Panc1 (cell line): ENCODE measurements around the gene CTDP1. TPM values are rescaled to one million over a fixed set of nuclear protein-coding genes. Genes with fewer than 3 reads are reported as not detected.

Experiments
- ATAC-seq: fragments of 200-7000 bp; cut with Tn5 transposase; 2 replicates; pipeline ENCODE4 v1.9.1; 2020; ENCODE audit warnings: mild to moderate bottlenecking, moderate library complexity
- BruUV-seq: library from RNA; stranded (reverse); fragments of 400-500 nt; replicated peaks from 2 replicates; lab custom pipeline; 2021; lab: Mats Ljungman, UMichigan
- CTCF ChIA-PET: fragments of 300-600 bp; sonication (Branson Sonifier 250); formaldehyde crosslinking; loops from one replicate; lab custom pipeline; 2022; ENCODE audit warnings: antibody characterized with exemption; lab: Charles Lee
- POLR2A ChIA-PET: fragments of 300-600 bp; sonication (Branson Sonifier 250); formaldehyde crosslinking; loops from one replicate; lab custom pipeline; 2022; ENCODE audit warnings: antibody characterized with exemption; lab: Charles Lee
- DNase-seq: peaks from one replicate; pipeline ENCODE4 v3.0.0-alpha.2; 2010; ENCODE audit warnings: low read depth, low spot score
- H3K27ac ChIP-seq: 2 replicates; pipeline ENCODE4 v1.5.1; 2011; ENCODE audit warnings: mild to moderate bottlenecking, low read length, inconsistent platforms
- H3K27me3 ChIP-seq: fragments of 200-500 bp; sonication (Bioruptor generic); 2 replicates; pipeline ENCODE4 v1.6.0; 2014; ENCODE audit warnings: low read length, inconsistent platforms; ENCODE audit not compliant: control insufficient read depth, insufficient read depth
- H3K36me3 ChIP-seq: fragments of 200-500 bp; sonication (Bioruptor generic); 2 replicates; pipeline ENCODE4 v1.5.1; 2014; ENCODE audit warnings: inconsistent platforms, mild to moderate bottlenecking, low read length, moderate library complexity; ENCODE audit not compliant: control insufficient read depth, insufficient read depth
- H3K4me1 ChIP-seq: 2 replicates; pipeline ENCODE4 v1.5.1; 2011; ENCODE audit warnings: inconsistent platforms, mild to moderate bottlenecking, low read length, moderate library complexity; ENCODE audit not compliant: control insufficient read depth, insufficient read depth
- H3K4me3 ChIP-seq, 2 experiments: 2 replicates each; pipeline ENCODE4 v1.5.1; 2011 to 2012; ENCODE audit warnings: low read depth in 2 of 2, low read length in 2 of 2, mild to moderate bottlenecking in 2 of 2, inconsistent platforms in 1 of 2, moderate library complexity in 1 of 2
- H3K9me3 ChIP-seq: fragments of 200-500 bp; sonication (Bioruptor generic); 2 replicates; pipeline ENCODE4 v1.5.1; 2014; ENCODE audit warnings: low read depth, mild to moderate bottlenecking, inconsistent platforms, low read length, moderate library complexity; ENCODE audit not compliant: control insufficient read depth, insufficient read depth
- CTCF ChIP-seq: fragments of 450-650 bp; IDR thresholded peaks from 2 replicates; pipeline ENCODE4 v1.5.1; 2017; ENCODE audit warnings: mild to moderate bottlenecking
- POLR2AphosphoS5 ChIP-seq: IDR thresholded peaks from 2 replicates; pipeline ENCODE4 v1.6.1; 2012; ENCODE audit warnings: mild to moderate bottlenecking, low read depth, low read length, moderate library complexity
- REST ChIP-seq, 2 experiments: IDR thresholded peaks; 2 replicates each; pipeline ENCODE4 v1.6.1; 2011 to 2012; ENCODE audit warnings: low read depth in 2 of 2, control low read depth in 1 of 2, low read length in 1 of 2, mild to moderate bottlenecking in 1 of 2, moderate library complexity in 1 of 2; ENCODE audit not compliant: insufficient read depth in 1 of 2
- SIN3A ChIP-seq: IDR thresholded peaks from 2 replicates; pipeline ENCODE4 v1.6.1; 2012; ENCODE audit warnings: low read depth, mild to moderate bottlenecking, low read length, moderate library complexity, borderline replicate concordance; ENCODE audit not compliant: insufficient read depth
- TCF7L2 ChIP-seq: IDR thresholded peaks from 2 replicates; pipeline ENCODE4 v1.6.1; 2011; ENCODE audit warnings: mild to moderate bottlenecking, low read depth, low read length, inconsistent platforms
- in situ Hi-C: cut with HindIII; loops from 2 replicates; pipeline ENCODE4 v1.10.0; 2016; ENCODE audit warnings: low sequenced_read_pairs, low pct_unique_long_range_greater_than_20kb
- intact Hi-C: fragments of 100-400 bp; cut with micrococcal nuclease; formaldehyde crosslinking; loops from one replicate; pipeline ENCODE4 v1.10.0; 2022; ENCODE audit not compliant: unreplicated experiment
- total RNA-seq: library from RNA; stranded (reverse); gene quantifications from one replicate; pipeline ENCODE4 v1.2.1, GENCODE V29; 2021; ENCODE audit not compliant: unreplicated experiment

CTDP1 gene
- total RNA-seq, 1 experiment from 2014 or later = 52.8 TPM

GRCh38 chr18:79631096-79631507 lies 48.5 kb upstream of the CTDP1 start:
- ATAC-seq (no peak), DNase-seq (no peak)
- no peak overlapping the region for H3K27ac ChIP-seq
- CTCF ChIA-PET = no interaction called here
- TF ChIP-seq SIN3A = no peak
- no peak for TF ChIP-seq CTCF
- no peak for TF ChIP-seq REST (IDR thresholded peaks at IDR 0.05; ENCODE audit: insufficient read depth in 1 of 2, low read depth in 2 of 2, low read length in 1 of 2)
- no peak for TF ChIP-seq TCF7L2
- TF ChIP-seq POLR2AphosphoS5 = no peak
- in situ Hi-C loops (no loop called here), intact Hi-C loops (no loop called here)
- H3K36me3 ChIP-seq = no peaks in the 10 kb centered on the region
- no TSS peak for BruUV-seq
- H3K4me1 ChIP-seq = no peaks in the 10 kb centered on the region
- no peaks in the 10 kb centered on the region for H3K9me3 ChIP-seq
- no peak overlapping the region for H3K4me3 ChIP-seq
- peaks cover 4% of the 10 kb centered on the region; the same call in 1 of the 2 replicates for H3K27me3 ChIP-seq
- POLR2A ChIA-PET = no interaction called here

- Histone ChIP-seq H3K36me3 (no peaks in the 10 kb centered on the region), H3K27ac (no peak overlapping the region), H3K4me3 (no peak overlapping the region), H3K27me3 (peaks cover 4% of the 10 kb centered on the region; the same call in 1 of the 2 replicates), H3K9me3 (no peaks in the 10 kb centered on the region), H3K4me1 (no peaks in the 10 kb centered on the region)
- ChIA-PET POLR2A (no interaction called here), CTCF (no interaction called here)
- intact Hi-C loops (no loop called here), in situ Hi-C loops (no loop called here)
- ATAC-seq (no peak), DNase-seq (no peak)
- no TSS peak for BruUV-seq
- TF ChIP-seq POLR2AphosphoS5 (no peak), REST (IDR thresholded peaks at IDR 0.05; ENCODE audit: insufficient read depth in 1 of 2, low read depth in 2 of 2, low read length in 1 of 2) (no peak), SIN3A (no peak)
These were observed 47.7 kb upstream of the CTDP1 start for GRCh38 chr18:79631761-79632446.
